NCI-H510A (cell line): ENCODE measurements around the gene METTL17.
"Not testable (repeated sequence)": the region's sequence is repeated elsewhere in the genome, so short reads cannot be mapped to it uniquely, and the experiment has no call there.

Experiments used
- DNase-seq: peaks from one replicate; lab custom pipeline; 2025; lab: John Stamatoyannopoulos, UW

Gene METTL17

GRCh38 chr14:20996521-20996920 is 6.7 kb downstream of the METTL17 start:
- no peak for DNase-seq

- DNase-seq, result no peak
Observed at GRCh38 chr14:20997115-20997514, 7.3 kb downstream of the METTL17 start.

- DNase-seq, result no peak
Observed at GRCh38 chr14:20997564-20997963, 7.8 kb downstream of the METTL17 start.

GRCh38 chr14:20998139-20998538 is 8.4 kb downstream of the METTL17 start:
- no peak for DNase-seq

- DNase-seq, result no peak
Observed at GRCh38 chr14:20998674-20999366, 9.0 kb downstream of the METTL17 start, which contains the start of gene SLC39A2. Gene SLC39A2, plus strand, starts transcription at chr14:20999293. Its CDS starts 154 bp downstream, at chr14:20999447.

GRCh38 chr14:20999591-20999990 is 9.8 kb downstream of the METTL17 start:
- no peak for DNase-seq

- DNase-seq, result no peak
Observed at GRCh38 chr14:21001218-21001617, 11.4 kb downstream of the METTL17 start.

- DNase-seq, result no peak
Observed at GRCh38 chr14:21003788-21004346, 14.1 kb downstream of the METTL17 start.

GRCh38 chr14:21009721-21010120 is 19.9 kb downstream of the METTL17 start:
- not testable (repeated sequence) for DNase-seq

- no peak for DNase-seq
Observed at GRCh38 chr14:21011136-21011535, 21.4 kb downstream of the METTL17 start.

GRCh38 chr14:21014761-21015190 is 25.0 kb downstream of the METTL17 start:
- DNase-seq, result peak; percentile 37

GRCh38 chr14:21015312-21015711 is 25.5 kb downstream of the METTL17 start:
- DNase-seq, result no peak

- no peak for DNase-seq
Observed at GRCh38 chr14:21016413-21017190, 26.8 kb downstream of the METTL17 start.

- DNase-seq, result no peak
Observed at GRCh38 chr14:21017528-21018245, 27.9 kb downstream of the METTL17 start.

- no peak for DNase-seq
Observed at GRCh38 chr14:21018286-21018685, 28.5 kb downstream of the METTL17 start.

- no peak for DNase-seq
Observed at GRCh38 chr14:21018781-21019180, 29.0 kb downstream of the METTL17 start.

GRCh38 chr14:21019366-21019765 is 29.6 kb downstream of the METTL17 start:
- no peak for DNase-seq

- no peak for DNase-seq
Observed at GRCh38 chr14:21020977-21021545, 31.3 kb downstream of the METTL17 start.

- DNase-seq, result no peak
Observed at GRCh38 chr14:21022686-21023085, 32.9 kb downstream of the METTL17 start.

GRCh38 chr14:21023174-21023573 is 33.4 kb downstream of the METTL17 start:
- DNase-seq, result no peak

- DNase-seq, result no peak
Observed at GRCh38 chr14:21023817-21024584, 34.2 kb downstream of the METTL17 start.
